ENCODE data around the gene APAF1.

- no peak for TF ChIP-seq CTCF (IDR thresholded peaks at IDR 0.05)
- TF ChIP-seq POLR2A (IDR thresholded peaks at IDR 0.05) = no peak
Measured at GRCh38 chr12:98748463-98748862, 103.4 kb downstream of the APAF1 start.
